H1 (cell line): ENCODE results near the gene RNF149. TPM values are rescaled to one million over a fixed set of nuclear protein-coding genes. Genes with fewer than 3 reads are reported as not detected.

ENCODE experiments used
- CHD1 ChIP-seq: IDR thresholded peaks from 2 replicates; pipeline ENCODE4 v1.6.1; 2012; ENCODE audit warnings: low read depth, low read length, improper control_type of control experiment
- CHD7 ChIP-seq: fragments of 300-600 bp; sonication (generic); IDR thresholded peaks from 2 replicates; pipeline ENCODE4 v1.7.1; 2012; ENCODE audit warnings: low read length, moderate library complexity, mild to moderate bottlenecking, inconsistent platforms; ENCODE audit not compliant: insufficient replicate concordance
- CTCF ChIP-seq, 3 experiments: IDR thresholded peaks; 1 replicate in 2 of 3; 2 replicates in 1 of 3; pipeline versions ENCODE4 v1.5.1 to v1.6.1; 2011; ENCODE audit warnings: low read length in 3 of 3, mild to moderate bottlenecking in 3 of 3, inconsistent platforms in 2 of 3, low read depth in 1 of 3, moderate library complexity in 1 of 3; ENCODE audit not compliant: insufficient read depth in 1 of 3; ENCODE audit errors: control extremely low read depth in 1 of 3
- SP2 ChIP-seq: IDR thresholded peaks from 2 replicates; pipeline ENCODE4 v1.6.1; 2012; ENCODE audit warnings: mild to moderate bottlenecking, low read length, inconsistent platforms
- USF2 ChIP-seq: IDR thresholded peaks from 2 replicates; pipeline ENCODE4 v1.6.1; 2011; ENCODE audit warnings: low read length, improper control_type of control experiment
- polyA plus RNA-seq, 7 experiments: library from polyadenylated mRNA; depleted of rRNA in 3 of 7; stranded (reverse) in 5 of 7; unstranded in 2 of 7; fragments of >200 nt in 5 of 7; fragments of 200-250 nt in 2 of 7; gene quantifications; 1 replicate in 5 of 7; 2 replicates in 1 of 7; 4 replicates in 1 of 7; pipeline versions ENCODE4 v1.2.1 to v1.2.3, GENCODE V29; 2011 to 2013; ENCODE audit warnings: missing spikeins in 2 of 7, mixed read lengths in 2 of 7
- total RNA-seq: library from RNA; stranded (reverse); fragmentation: NEBNext Ultra II Directional; extraction: Animal tissue kit (Norgen Biotek cat#: 25700); gene quantifications from 2 replicates; pipeline ENCODE4 v1.2.1, GENCODE V29; 2021

The RNF149 gene
- total and polyA plus RNA-seq, 2 of the 8 experiments (the other 6 are each of a cell fraction or from before 2014, with no cell fraction given): 16.6 to 28.2 TPM

GRCh38 chr2:101263377-101263800, 45.1 kb downstream of the RNF149 start (continued):
- TF ChIP-seq CHD7 (no peak), CTCF (IDR thresholded peaks at IDR 0.05; ENCODE audit: control extremely low read depth in 1 of 3, insufficient read depth in 1 of 3, low read depth in 1 of 3, low read length in 3 of 3) (no peak), CHD1 (no peak), SP2 (no peak), USF2 (no peak)
